ENCODE measurements around the gene ATP1A1. TPM values are rescaled to one million over a fixed set of nuclear protein-coding genes. Genes with fewer than 3 reads are reported as not detected.
A peak's percentile ranks its signal among the peaks of the same experiment; 100 is the strongest.

Gene ATP1A1
- total and polyA plus RNA-seq, 4 experiments from 2014 or later, result 46.5 to 256 (median 163) TPM

- intact Hi-C loops (cut with micrococcal nuclease), result loop anchor here (1.0 kb wide), 1 partner anchor 14 kb away; no protein-coding TSS in a partner anchor
- ChIA-PET CTCF (ENCODE audit: partially characterized antibody) (interaction anchor here (0.9 to 2.9 kb wide), 9 partner anchors 8 to 157 kb away, joined by 3 to 15 read pairs (median 5); no protein-coding TSS in a partner anchor), POLR2A (ENCODE audit: partially characterized antibody) (interaction anchor here (1.1 to 10.6 kb wide), 6 partner anchors 9 to 157 kb away, joined by 3 to 81 read pairs (median 4); partner anchors contain the start of gene ATP1A1)
- Histone ChIP-seq H3K27me3 (ENCODE audit: insufficient read depth, low read length) (no peaks in the 10 kb centered on the region), H3K27ac (ENCODE audit: low read depth, low read length) (peak overlapping the region; percentile 41), H3K36me3 (ENCODE audit: insufficient read depth, low read length) (peaks cover 90% of the 10 kb centered on the region), H3K4me1 (ENCODE audit: insufficient read depth, low read length) (peaks cover 39% of the 10 kb centered on the region), H3K9me3 (ENCODE audit: control insufficient read depth in 1 of 2, low read length in 2 of 2) (no peaks in the 10 kb centered on the region), H3K4me3 (ENCODE audit: low read length in 2 of 2) (no peak overlapping the region)
- no peaks in the 10 kb centered on the region for H3K9me3 Mint-ChIP-seq
- H3K4me1 Mint-ChIP-seq, result peaks cover 42 to 66% (median 48%) of the 10 kb centered on the region in 4 donors
- no peaks in the 10 kb centered on the region for H3K27me3 Mint-ChIP-seq
- peak overlapping the region; percentile 55 to 94 (median 87) for H3K27ac Mint-ChIP-seq
- DNase-seq, result no peak
- peak overlapping the region in 5 of 8 donors; percentile 15 to 74 (median 37) for H3K4me3 Mint-ChIP-seq
- H3K36me3 Mint-ChIP-seq, result peaks cover 76 to 93% of the 10 kb centered on the region in 2 donors
Measured at GRCh38 chr1:116389686-116390085, 16.6 kb downstream of the ATP1A1 start.

- H3K4me1 ChIP-seq (ENCODE audit: insufficient read depth, low read length), result peaks cover 39% of the 10 kb centered on the region
- no peak overlapping the region for H3K4me3 ChIP-seq (ENCODE audit: low read length in 2 of 2)
- peak; percentile 49 to 85 (median 66) for DNase-seq
- Mint-ChIP-seq H3K4me1 (peaks cover 42 to 63% (median 46%) of the 10 kb centered on the region in 4 donors), H3K27me3 (no peaks in the 10 kb centered on the region), H3K4me3 (peak overlapping the region in 4 of 8 donors; percentile 10 to 64 (median 36)), H3K36me3 (peaks cover 76 to 93% of the 10 kb centered on the region in 2 donors), H3K27ac (peak overlapping the region; percentile 55 to 94 (median 86)), H3K9me3 (no peaks in the 10 kb centered on the region)
- CTCF ChIA-PET (ENCODE audit: partially characterized antibody), result interaction anchor here (0.9 to 3.5 kb wide), 13 partner anchors 9 to 252 kb away, joined by 3 to 18 read pairs (median 4); no protein-coding TSS in a partner anchor
- intact Hi-C loops (cut with micrococcal nuclease), result loop anchor here (1.0 kb wide), 1 partner anchor 15 kb away; no protein-coding TSS in a partner anchor
- no peaks in the 10 kb centered on the region for H3K9me3 ChIP-seq (ENCODE audit: control insufficient read depth in 1 of 2, low read length in 2 of 2)
- H3K27me3 ChIP-seq (ENCODE audit: insufficient read depth, low read length), result no peaks in the 10 kb centered on the region
- POLR2A ChIA-PET (ENCODE audit: partially characterized antibody), result interaction anchor here (1.1 to 10.6 kb wide), 7 partner anchors 9 to 157 kb away, joined by 3 to 81 read pairs (median 5); partner anchors contain the start of gene ATP1A1
- peak overlapping the region; percentile 41 for H3K27ac ChIP-seq (ENCODE audit: low read depth, low read length)
- H3K36me3 ChIP-seq (ENCODE audit: insufficient read depth, low read length), result peaks cover 90% of the 10 kb centered on the region
Measured at GRCh38 chr1:116390195-116390594, 17.2 kb downstream of the ATP1A1 start.

GRCh38 chr1:116391185-116391584 is 18.1 kb downstream of the ATP1A1 start:
- Histone ChIP-seq H3K27ac (ENCODE audit: low read depth, low read length) (peak overlapping the region; percentile 41), H3K4me1 (ENCODE audit: insufficient read depth, low read length) (peaks cover 39% of the 10 kb centered on the region), H3K36me3 (ENCODE audit: insufficient read depth, low read length) (peaks cover 89% of the 10 kb centered on the region), H3K27me3 (ENCODE audit: insufficient read depth, low read length) (no peaks in the 10 kb centered on the region), H3K4me3 (ENCODE audit: low read length in 2 of 2) (no peak overlapping the region), H3K9me3 (ENCODE audit: control insufficient read depth in 1 of 2, low read length in 2 of 2) (no peaks in the 10 kb centered on the region)
- intact Hi-C loops (cut with micrococcal nuclease), result no loop called here
- ChIA-PET POLR2A (ENCODE audit: partially characterized antibody) (interaction anchor here (1.2 to 10.6 kb wide), 5 partner anchors 10 to 27 kb away, joined by 4 to 81 read pairs (median 7); no protein-coding TSS in a partner anchor), CTCF (ENCODE audit: partially characterized antibody) (interaction anchor here (1.1 to 3.5 kb wide), 7 partner anchors 11 to 253 kb away, joined by 3 to 18 read pairs (median 8); no protein-coding TSS in a partner anchor)
- no peak overlapping the region for H3K4me3 Mint-ChIP-seq
- DNase-seq, result no peak
- peaks cover 42 to 63% (median 46%) of the 10 kb centered on the region in 4 donors for H3K4me1 Mint-ChIP-seq
- H3K9me3 Mint-ChIP-seq, result no peaks in the 10 kb centered on the region
- H3K27ac Mint-ChIP-seq, result peak overlapping the region; percentile 0 to 94 (median 54)
- peaks cover 77 to 96% of the 10 kb centered on the region in 2 donors for H3K36me3 Mint-ChIP-seq
- H3K27me3 Mint-ChIP-seq, result no peaks in the 10 kb centered on the region

GRCh38 chr1:116392717-116393404 is 19.8 kb downstream of the ATP1A1 start:
- Mint-ChIP-seq H3K27ac (peak overlapping the region; percentile 3 to 90 (median 75)), H3K36me3 (peaks cover 77 to 97% of the 10 kb centered on the region in 2 donors)
- POLR2A ChIA-PET (ENCODE audit: partially characterized antibody), result interaction anchor here (1.0 to 10.6 kb wide), 5 partner anchors 8 to 17 kb away, joined by 3 to 81 read pairs (median 4); no protein-coding TSS in a partner anchor

GRCh38 chr1:116393792-116394191 is 20.7 kb downstream of the ATP1A1 start:
- Histone ChIP-seq H3K27me3 (ENCODE audit: insufficient read depth, low read length) (no peaks in the 10 kb centered on the region), H3K4me3 (ENCODE audit: low read length in 2 of 2) (no peak overlapping the region), H3K4me1 (ENCODE audit: insufficient read depth, low read length) (peaks cover 25% of the 10 kb centered on the region), H3K27ac (ENCODE audit: low read depth, low read length) (no peak overlapping the region), H3K36me3 (ENCODE audit: insufficient read depth, low read length) (peaks cover 93% of the 10 kb centered on the region), H3K9me3 (ENCODE audit: control insufficient read depth in 1 of 2, low read length in 2 of 2) (no peaks in the 10 kb centered on the region)
- ChIA-PET CTCF (ENCODE audit: partially characterized antibody) (interaction anchor here (1.0 kb wide), 1 partner anchor 255 kb away, joined by 3 read pairs; no protein-coding TSS in a partner anchor), POLR2A (ENCODE audit: partially characterized antibody) (interaction anchor here (0.7 to 10.6 kb wide), 3 partner anchors 11 to 23 kb away, joined by 3 to 81 read pairs (median 4); no protein-coding TSS in a partner anchor)
- no peak for DNase-seq
- peaks cover 78 to 97% of the 10 kb centered on the region in 2 donors for H3K36me3 Mint-ChIP-seq
- no peaks in the 10 kb centered on the region for H3K27me3 Mint-ChIP-seq
- peak overlapping the region in 1 of 7 donors; percentile 55 for H3K27ac Mint-ChIP-seq
- H3K4me3 Mint-ChIP-seq, result no peak overlapping the region
- H3K4me1 Mint-ChIP-seq, result peaks cover 26 to 48% (median 31%) of the 10 kb centered on the region in 4 donors
- no peaks in the 10 kb centered on the region for H3K9me3 Mint-ChIP-seq
- intact Hi-C loops (cut with micrococcal nuclease), result no loop called here

More at GRCh38 chr1:116392717-116393404, 19.8 kb downstream of the ATP1A1 start:
- Mint-ChIP-seq H3K4me3 (no peak overlapping the region), H3K9me3 (no peaks in the 10 kb centered on the region), H3K4me1 (peaks cover 35 to 51% (median 38%) of the 10 kb centered on the region in 4 donors), H3K27me3 (no peaks in the 10 kb centered on the region)
- Histone ChIP-seq H3K27me3 (ENCODE audit: insufficient read depth, low read length) (no peaks in the 10 kb centered on the region), H3K27ac (ENCODE audit: low read depth, low read length) (no peak overlapping the region), H3K4me3 (ENCODE audit: low read length in 2 of 2) (no peak overlapping the region), H3K36me3 (ENCODE audit: insufficient read depth, low read length) (peaks cover 93% of the 10 kb centered on the region), H3K4me1 (ENCODE audit: insufficient read depth, low read length) (peaks cover 34% of the 10 kb centered on the region), H3K9me3 (ENCODE audit: control insufficient read depth in 1 of 2, low read length in 2 of 2) (no peaks in the 10 kb centered on the region)
- CTCF ChIA-PET (ENCODE audit: partially characterized antibody), result interaction anchor here (1.0 to 3.5 kb wide), 2 partner anchors 92 to 254 kb away, joined by 3 to 18 read pairs; no protein-coding TSS in a partner anchor
- DNase-seq, result no peak
- intact Hi-C loops (cut with micrococcal nuclease), result no loop called here

GRCh38 chr1:116394270-116394669 is 21.2 kb downstream of the ATP1A1 start:
- peaks cover 93% of the 10 kb centered on the region for H3K36me3 ChIP-seq (ENCODE audit: insufficient read depth, low read length)
- intact Hi-C loops (cut with micrococcal nuclease), result no loop called here
- Mint-ChIP-seq H3K27ac (peak overlapping the region in 3 of 7 donors; percentile 42 to 76 (median 43)), H3K4me3 (no peak overlapping the region), H3K27me3 (no peaks in the 10 kb centered on the region), H3K4me1 (peaks cover 22 to 43% (median 26%) of the 10 kb centered on the region in 4 donors), H3K36me3 (peaks cover 78 to 97% of the 10 kb centered on the region in 2 donors), H3K9me3 (no peaks in the 10 kb centered on the region)
- H3K4me3 ChIP-seq (ENCODE audit: low read length in 2 of 2), result no peak overlapping the region
- no peaks in the 10 kb centered on the region for H3K9me3 ChIP-seq (ENCODE audit: control insufficient read depth in 1 of 2, low read length in 2 of 2)
- POLR2A ChIA-PET (ENCODE audit: partially characterized antibody), result interaction anchor here (0.7 to 10.6 kb wide), 2 partner anchors 18 to 23 kb away, joined by 3 to 81 read pairs; no protein-coding TSS in a partner anchor
- no peaks in the 10 kb centered on the region for H3K27me3 ChIP-seq (ENCODE audit: insufficient read depth, low read length)
- CTCF ChIA-PET (ENCODE audit: partially characterized antibody), result no interaction called here
- H3K27ac ChIP-seq (ENCODE audit: low read depth, low read length), result no peak overlapping the region
- no peak for DNase-seq
- peaks cover 20% of the 10 kb centered on the region for H3K4me1 ChIP-seq (ENCODE audit: insufficient read depth, low read length)

All from CD4-positive, alpha-beta memory T cell (primary cell).